Measurements from ENCODE around the gene TBC1D24. TPM values are rescaled to one million over a fixed set of nuclear protein-coding genes. Genes with fewer than 3 reads are reported as not detected.
A peak's percentile ranks its signal among the peaks of the same experiment; 100 is the strongest.

TBC1D24 gene
- total RNA-seq, 4 donors from 2014 or later = 8.3 to 19.3 (median 11.6) TPM

GRCh38 chr16:2490190-2491105, 15.5 kb downstream of the TBC1D24 start:
- TF ChIP-seq CTCF (IDR thresholded peaks at IDR 0.05) (no peak), POLR2AphosphoS5 (IDR thresholded peaks at IDR 0.05) (no peak), EP300 (IDR thresholded peaks at IDR 0.05; ENCODE audit: low read depth) (no peak), POLR2A (IDR thresholded peaks at IDR 0.05) (no peak)
- no peaks in the 10 kb centered on the region for H3K9me3 ChIP-seq
- intact Hi-C loops (cut with DNase I; ENCODE audit: low total_unique reads) = no loop called here
- in situ Hi-C loops (cut with MboI; ENCODE audit: low pct_ligation_motif_present in 1 of 4, low pct_unique_long_range_greater_than_20kb in 1 of 4, low sequenced_read_pairs in 3 of 4) = loop anchor here (10.0 to 25.0 kb wide), 4 partner anchors 56 to 328 kb away; partner anchors contain the start of genes ABCA3 (in 2 of the 4), CASKIN1 (in 1 of the 4) and TRAF7 (in 1 of the 4)
- WGBS, 2 donors (ENCODE audit: low coverage in 1 of 2) = 75 to 81% methylated on average over 2 to 22 of the region's 23 CpGs
- H3K4me3 ChIP-seq = no peak overlapping the region
- peaks cover 0 to 22% (median 3%) of the 10 kb centered on the region in 4 donors for H3K4me1 ChIP-seq
- no peaks in the 10 kb centered on the region for H3K27me3 ChIP-seq
- no peaks in the 10 kb centered on the region for H3K36me3 ChIP-seq
- no peak for DNase-seq
- H3K27ac ChIP-seq = no peak overlapping the region

- Histone ChIP-seq H3K9me3 (no peaks in the 10 kb centered on the region), H3K36me3 (no peaks in the 10 kb centered on the region), H3K4me1 (peaks cover 0 to 21% (median 5%) of the 10 kb centered on the region in 4 donors), H3K4me3 (no peak overlapping the region), H3K27ac (peak overlapping the region in 3 of 4 donors; percentile 15 to 50 (median 29)), H3K27me3 (no peaks in the 10 kb centered on the region)
- intact Hi-C loops (cut with DNase I; ENCODE audit: low total_unique reads) = no loop called here
- in situ Hi-C loops (cut with MboI; ENCODE audit: low pct_ligation_motif_present in 1 of 4, low pct_unique_long_range_greater_than_20kb in 1 of 4, low sequenced_read_pairs in 3 of 4) = loop anchor here (10.0 to 25.0 kb wide), 4 partner anchors 57 to 330 kb away; partner anchors contain the start of genes ABCA3 (in 2 of the 4), CASKIN1 (in 1 of the 4) and TRAF7 (in 1 of the 4)
- peak; percentile 37 for DNase-seq
- no peak for TF ChIP-seq POLR2AphosphoS5 (IDR thresholded peaks at IDR 0.05)
- 48 to 58% methylated on average over 6 to 13 of the region's 13 CpGs for WGBS, 2 donors (ENCODE audit: low coverage in 1 of 2)
These were observed 17.4 kb downstream of the TBC1D24 start for GRCh38 chr16:2492292-2492691.

GRCh38 chr16:2493605-2494004, 18.7 kb downstream of the TBC1D24 start:
- Histone ChIP-seq H3K4me3 (no peak overlapping the region), H3K27ac (no peak overlapping the region), H3K36me3 (no peaks in the 10 kb centered on the region), H3K9me3 (no peaks in the 10 kb centered on the region), H3K27me3 (no peaks in the 10 kb centered on the region), H3K4me1 (peaks cover 0 to 24% (median 5%) of the 10 kb centered on the region in 4 donors)
- DNase-seq = no peak
- in situ Hi-C loops (cut with MboI; ENCODE audit: low pct_ligation_motif_present in 1 of 4, low pct_unique_long_range_greater_than_20kb in 1 of 4, low sequenced_read_pairs in 3 of 4) = loop anchor here (10.0 to 25.0 kb wide), 4 partner anchors 59 to 331 kb away; partner anchors contain the start of genes ABCA3 (in 2 of the 4), CASKIN1 (in 1 of the 4) and TRAF7 (in 1 of the 4)
- TF ChIP-seq POLR2A (IDR thresholded peaks at IDR 0.05) (no peak), CTCF (IDR thresholded peaks at IDR 0.05) (no peak), POLR2AphosphoS5 (IDR thresholded peaks at IDR 0.05) (no peak), EP300 (IDR thresholded peaks at IDR 0.05; ENCODE audit: low read depth) (no peak)
- WGBS, 2 donors (ENCODE audit: low coverage in 1 of 2) = 90% methylated on average over 6 of the region's 6 CpGs; no CpG with 5 or more reads in 1 of the 2 donors
- intact Hi-C loops (cut with DNase I; ENCODE audit: low total_unique reads) = no loop called here

- Histone ChIP-seq H3K9me3 (no peaks in the 10 kb centered on the region), H3K4me3 (no peak overlapping the region), H3K4me1 (peaks cover 0 to 24% (median 5%) of the 10 kb centered on the region in 4 donors), H3K27ac (no peak overlapping the region), H3K36me3 (no peaks in the 10 kb centered on the region), H3K27me3 (no peaks in the 10 kb centered on the region)
- TF ChIP-seq CTCF (IDR thresholded peaks at IDR 0.05) (no peak), EP300 (IDR thresholded peaks at IDR 0.05; ENCODE audit: low read depth) (no peak), POLR2A (IDR thresholded peaks at IDR 0.05) (no peak), POLR2AphosphoS5 (IDR thresholded peaks at IDR 0.05) (no peak)
- DNase-seq = no peak
- WGBS, 2 donors (ENCODE audit: low coverage in 1 of 2) = 83 to 87% methylated on average over 1 to 5 of the region's 5 CpGs
- in situ Hi-C loops (cut with MboI; ENCODE audit: low pct_ligation_motif_present in 1 of 4, low pct_unique_long_range_greater_than_20kb in 1 of 4, low sequenced_read_pairs in 3 of 4) = loop anchor here (10.0 to 25.0 kb wide), 4 partner anchors 60 to 332 kb away; partner anchors contain the start of genes ABCA3 (in 2 of the 4), CASKIN1 (in 1 of the 4) and TRAF7 (in 1 of the 4)
- intact Hi-C loops (cut with DNase I; ENCODE audit: low total_unique reads) = loop anchor here (5.0 kb wide), 1 partner anchor 152 kb away; the partner anchor contains the start of gene ABCA3
These were observed 19.7 kb downstream of the TBC1D24 start for GRCh38 chr16:2494616-2495015.
